ENCODE data around the gene C16orf46. TPM values are rescaled to one million over a fixed set of nuclear protein-coding genes. Genes with fewer than 3 reads are reported as not detected.

The C16orf46 gene
- total RNA-seq, 1 experiment from 2014 or later, result 1.7 TPM

- TF ChIP-seq ATF3 (IDR thresholded peaks at IDR 0.05), result no peak
- TF ChIP-seq CBX3 (IDR thresholded peaks at IDR 0.05; ENCODE audit: low read depth), result no peak
- no peak for TF ChIP-seq SIN3A (IDR thresholded peaks at IDR 0.05; ENCODE audit: low read depth)
- no peak for TF ChIP-seq ZNF274 (IDR thresholded peaks at IDR 0.05; ENCODE audit: low read depth, low read length)
- no peak for TF ChIP-seq JUND (IDR thresholded peaks at IDR 0.05)
- no peak for TF ChIP-seq EZH2phosphoT487 (IDR thresholded peaks at IDR 0.05; ENCODE audit: borderline replicate concordance)
Observed at GRCh38 chr16:81099958-81100357, 22.9 kb upstream of the C16orf46 start (continued).

- Histone ChIP-seq H3K4me1 (ENCODE audit: control insufficient read depth in 1 of 2, insufficient read depth in 2 of 2, low read length in 2 of 2) (peaks cover 0 to 37% of the 10 kb centered on the region in 2 experiments; a peak in 3 of 4 replicates), H3K36me3 (ENCODE audit: control insufficient read depth in 1 of 2, insufficient read depth in 2 of 2, low read length in 2 of 2) (no peaks in the 10 kb centered on the region; a peak in 2 of 4 replicates), H3K27ac (ENCODE audit: low read depth, low read length) (peak overlapping the region; percentile 23; the same call in 1 of the 2 replicates), H3K79me2 (ENCODE audit: insufficient read depth, low read length) (peaks cover 37% of the 10 kb centered on the region), H4K20me1 (ENCODE audit: insufficient read depth) (no peaks in the 10 kb centered on the region), H3K9ac (ENCODE audit: low read length) (no peak overlapping the region), H3K9me2 (ENCODE audit: insufficient read depth) (no peaks in the 10 kb centered on the region), H3K4me2 (ENCODE audit: low read length) (peak overlapping the region; percentile 71), H2AFZ (ENCODE audit: low read depth, low read length, poor library complexity, severe bottlenecking) (peak overlapping the region; percentile 35), H3K4me3 (replicated peaks in 1 of 2; ENCODE audit: low read depth in 1 of 2, low read length in 2 of 2) (no peak overlapping the region), H3K27me3 (ENCODE audit: insufficient read depth, low read length) (no peaks in the 10 kb centered on the region), H3K9me3 (ENCODE audit: control insufficient read depth in 1 of 2, insufficient read depth in 1 of 2, low read depth in 1 of 2, low read length in 2 of 2) (no peaks in the 10 kb centered on the region)
- ChIA-PET CTCF (no interaction called here), POLR2A (no interaction called here), RAD21 (ENCODE audit: low non-redundant PET in 1 of 2, low total read pairs in 2 of 2, uncharacterized antibody in 2 of 2, unreplicated experiment in 2 of 2) (no interaction called here)
- ATAC-seq (no peak), DNase-seq (ENCODE audit: low read depth, low spot score) (no peak)
- no TSS peak for BruUV-seq (replicated peaks)
- TF ChIP-seq SRF (IDR thresholded peaks at IDR 0.05; ENCODE audit: low read depth), result no peak
- TF ChIP-seq CBX3 (IDR thresholded peaks at IDR 0.05; ENCODE audit: low read depth), result no peak
- intact Hi-C loops (cut with micrococcal nuclease), result loop anchor here (2.0 to 5.0 kb wide), 3 partner anchors 20 to 215 kb away; partner anchors contain the start of genes C16orf46 and GAN
Observed at GRCh38 chr16:81097230-81097629, 20.2 kb upstream of the C16orf46 start.

- H3K27ac ChIP-seq (ENCODE audit: low read depth, low read length), result peak overlapping the region; percentile 23; the same call in 1 of the 2 replicates
- DNase-seq (ENCODE audit: low read depth, low spot score) (no peak), ATAC-seq (0 out of 2 replicates have a peak, but pooled peaks have one; percentile 0)
- H3K9me2 ChIP-seq (ENCODE audit: insufficient read depth), result no peaks in the 10 kb centered on the region
- ChIA-PET RAD21 (ENCODE audit: low non-redundant PET in 1 of 2, low total read pairs in 2 of 2, uncharacterized antibody in 2 of 2, unreplicated experiment in 2 of 2) (no interaction called here), POLR2A (no interaction called here), CTCF (no interaction called here)
- no peaks in the 10 kb centered on the region for H3K27me3 ChIP-seq (ENCODE audit: insufficient read depth, low read length)
- peaks cover 42% of the 10 kb centered on the region for H3K79me2 ChIP-seq (ENCODE audit: insufficient read depth, low read length)
- peak overlapping the region; percentile 1 to 26 for H3K4me3 ChIP-seq (replicated peaks in 1 of 2; ENCODE audit: low read depth in 1 of 2, low read length in 2 of 2)
- H3K9ac ChIP-seq (ENCODE audit: low read length), result 0 out of 2 replicates have a peak overlapping the region, but pooled peaks have one; percentile 5
- peak overlapping the region; percentile 62 for H2AFZ ChIP-seq (ENCODE audit: low read depth, low read length, poor library complexity, severe bottlenecking)
- no peak for TF ChIP-seq POLR2A (IDR thresholded peaks at IDR 0.05; ENCODE audit: borderline replicate concordance, extremely low read depth, insufficient read depth, insufficient read length)
- TF ChIP-seq SP1 (IDR thresholded peaks at IDR 0.05; ENCODE audit: low read depth), result no peak
- TF ChIP-seq MAX (IDR thresholded peaks at IDR 0.05), result 0 out of 2 replicates have a peak, but pooled peaks have one; percentile 18
- TF ChIP-seq CBX3 (IDR thresholded peaks at IDR 0.05; ENCODE audit: low read depth), result no peak
- TF ChIP-seq ZNF274 (IDR thresholded peaks at IDR 0.05; ENCODE audit: low read depth, low read length), result no peak
- TF ChIP-seq ZFX (IDR thresholded peaks at IDR 0.05), result no peak
- peak overlapping the region; percentile 71 for H3K4me2 ChIP-seq (ENCODE audit: low read length)
- peaks cover 0 to 33% of the 10 kb centered on the region in 2 experiments; a peak in 3 of 4 replicates for H3K4me1 ChIP-seq (ENCODE audit: control insufficient read depth in 1 of 2, insufficient read depth in 2 of 2, low read length in 2 of 2)
- H3K36me3 ChIP-seq (ENCODE audit: control insufficient read depth in 1 of 2, insufficient read depth in 2 of 2, low read length in 2 of 2), result no peaks in the 10 kb centered on the region; a peak in 2 of 4 replicates
- intact Hi-C loops (cut with micrococcal nuclease), result loop anchor here (1.0 to 5.0 kb wide), 4 partner anchors 20 to 216 kb away; partner anchors contain the start of genes C16orf46, CENPN and GAN
- no TSS peak for BruUV-seq (replicated peaks)
- no peaks in the 10 kb centered on the region for H4K20me1 ChIP-seq (ENCODE audit: insufficient read depth)
- H3K9me3 ChIP-seq (ENCODE audit: control insufficient read depth in 1 of 2, insufficient read depth in 1 of 2, low read depth in 1 of 2, low read length in 2 of 2), result no peaks in the 10 kb centered on the region
Observed at GRCh38 chr16:81096715-81097208, 19.7 kb upstream of the C16orf46 start.
